NCI-H2171 treated with DMSO at 0.1 percent for 48 hours (cell line): ENCODE results near the gene APP.
"Not testable (repeated sequence)": the region's sequence is repeated elsewhere in the genome, so short reads cannot be mapped to it uniquely, and the experiment has no call there.

ENCODE experiments used
- DNase-seq: peaks from one replicate; lab custom pipeline; 2025; lab: John Stamatoyannopoulos, UW

APP gene

DNA sequence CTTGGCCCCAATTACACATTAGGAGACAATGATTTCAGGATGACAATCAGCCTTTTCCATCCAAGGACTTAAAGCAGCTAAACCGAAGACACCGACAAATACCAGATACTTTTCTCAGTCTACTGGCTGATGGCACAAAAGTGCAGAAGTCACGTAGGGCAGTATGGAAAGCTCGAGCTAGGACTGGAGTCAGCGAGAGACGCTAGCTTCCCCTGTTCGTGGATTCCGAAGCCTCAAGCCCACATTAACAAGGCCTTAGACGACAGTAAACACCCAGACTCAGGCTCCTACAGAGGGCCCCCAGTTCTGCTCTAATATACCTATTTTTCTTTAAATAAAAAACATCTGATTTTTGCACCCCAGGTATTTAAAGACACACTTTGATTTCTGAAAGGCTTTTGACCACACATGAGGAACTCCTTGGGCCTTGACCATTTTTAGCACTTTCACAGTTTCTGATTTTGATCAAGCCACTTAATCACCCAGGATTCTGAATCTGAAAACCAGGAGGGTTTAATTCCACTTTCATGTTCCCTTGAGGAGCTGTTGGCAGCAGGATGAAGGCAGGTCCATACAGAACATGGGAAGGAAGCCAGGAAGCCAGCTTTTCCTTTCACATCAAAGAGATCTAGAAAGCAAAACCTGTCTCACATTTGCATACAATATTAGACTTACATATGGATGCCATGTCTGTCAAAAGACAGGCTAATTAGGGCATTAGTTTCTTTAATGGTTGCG is 231.7 kb downstream of the APP start:
- peak; percentile 76 for DNase-seq

DNA sequence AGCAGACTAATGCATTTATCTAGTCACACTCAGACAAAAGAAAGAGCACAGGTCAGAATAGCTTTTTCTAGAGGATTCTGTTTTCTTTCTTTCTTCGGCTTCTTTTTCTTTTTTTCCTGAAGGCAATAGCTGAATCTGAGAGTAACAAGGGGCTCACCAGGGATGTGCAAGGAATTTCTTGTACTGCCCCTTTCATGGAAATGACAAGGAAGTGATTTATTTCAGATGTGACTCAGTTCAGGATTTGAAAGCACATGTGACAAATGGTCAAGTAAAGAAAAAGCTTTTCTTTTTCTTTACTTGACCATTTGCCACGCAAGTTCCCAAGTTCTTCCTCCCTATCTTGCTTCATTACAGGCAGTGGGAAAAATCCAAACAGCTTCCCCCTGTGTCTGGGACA is 233.8 kb downstream of the APP start:
- DNase-seq: no peak

DNA sequence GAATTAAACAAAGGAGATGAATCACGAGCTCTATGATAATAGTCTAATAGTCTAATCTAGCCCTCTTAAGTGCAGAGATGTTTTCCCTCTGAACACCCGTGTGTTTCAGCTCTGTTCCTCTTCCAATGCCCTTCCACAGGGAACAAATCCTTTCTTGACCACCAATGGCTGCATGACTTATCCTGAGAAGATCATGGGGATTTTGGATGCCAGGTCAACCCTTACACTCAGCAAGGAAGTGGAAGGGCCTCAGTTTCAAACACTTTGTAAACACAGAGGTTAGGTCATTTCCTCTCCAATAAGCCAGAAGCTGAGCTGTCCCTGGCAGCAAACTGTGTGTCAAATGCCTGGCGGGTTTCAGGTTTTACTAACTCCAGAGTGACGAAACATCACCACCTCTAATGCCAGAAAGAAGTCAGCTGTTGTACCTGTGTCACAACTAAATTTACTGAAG is 235.8 kb downstream of the APP start:
- no peak for DNase-seq

DNA sequence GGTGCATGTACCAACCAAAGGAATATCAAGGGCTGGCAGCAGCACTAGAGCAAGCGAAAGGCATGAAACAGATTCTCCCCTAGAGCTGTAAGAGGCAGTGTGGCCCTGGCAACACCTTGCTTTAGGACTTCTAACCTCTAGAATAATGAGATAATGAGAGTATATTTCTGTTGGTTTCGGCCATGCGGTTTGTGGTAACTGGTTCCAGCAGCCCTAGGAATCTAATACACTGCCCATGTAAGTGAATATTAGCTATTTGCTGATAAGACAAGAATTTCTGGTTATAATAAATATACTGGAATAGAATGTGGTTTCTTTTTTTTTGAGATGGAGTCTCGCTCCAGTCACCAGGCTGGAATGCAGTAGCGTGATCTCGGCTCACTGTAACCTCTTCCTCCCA is 236.4 kb downstream of the APP start:
- no peak for DNase-seq

DNA sequence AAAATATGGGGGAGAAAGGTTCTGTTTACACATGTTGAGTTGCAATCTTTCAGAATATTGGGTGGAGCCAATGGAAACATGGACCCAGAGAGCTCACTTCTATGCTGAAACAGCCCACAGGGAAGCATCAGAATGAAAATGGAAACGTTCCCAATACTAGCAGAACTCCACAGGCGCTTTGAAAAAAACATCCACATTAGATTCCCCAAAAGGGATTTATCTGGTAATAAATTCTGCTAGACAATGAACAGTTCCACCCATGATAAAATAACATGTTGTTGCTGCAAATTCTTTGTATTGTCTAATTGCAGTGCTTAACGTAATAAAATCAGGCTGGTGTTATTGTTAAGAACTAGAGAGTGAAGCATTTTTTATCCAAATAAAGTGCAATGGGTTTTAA is 238.8 kb downstream of the APP start:
- DNase-seq: no peak

DNA sequence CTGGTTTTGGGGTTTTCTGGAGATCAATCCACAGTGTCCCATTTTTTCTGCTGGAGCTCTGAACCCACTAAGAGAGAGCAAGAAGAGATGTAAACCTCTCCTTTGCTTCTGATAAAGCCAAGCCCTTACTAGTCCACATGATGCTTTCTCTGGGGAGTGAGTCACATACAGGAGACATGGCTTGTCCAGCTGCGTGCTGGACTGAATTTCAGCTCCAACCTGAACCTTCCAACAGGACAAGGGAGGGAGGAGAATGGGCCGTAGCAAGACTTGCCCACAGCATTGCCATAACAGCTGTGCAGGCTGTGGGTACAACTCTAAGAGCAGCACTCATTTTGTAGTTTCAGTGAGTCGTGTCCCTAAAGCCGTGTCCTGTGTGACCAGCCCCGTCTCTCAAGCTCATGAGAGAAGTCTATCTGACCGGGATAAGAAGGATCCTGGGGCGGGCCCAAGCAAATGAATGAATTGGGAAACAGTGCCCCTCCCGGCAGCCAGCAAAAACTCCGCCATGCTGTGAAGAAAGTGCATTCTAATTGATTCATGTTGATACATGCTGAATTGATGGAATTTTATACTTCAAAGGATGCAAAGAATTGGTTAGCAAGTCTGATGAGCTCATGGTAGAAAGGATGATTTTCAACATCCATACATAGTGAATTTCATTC is 240.6 kb downstream of the APP start:
- no peak for DNase-seq

DNA sequence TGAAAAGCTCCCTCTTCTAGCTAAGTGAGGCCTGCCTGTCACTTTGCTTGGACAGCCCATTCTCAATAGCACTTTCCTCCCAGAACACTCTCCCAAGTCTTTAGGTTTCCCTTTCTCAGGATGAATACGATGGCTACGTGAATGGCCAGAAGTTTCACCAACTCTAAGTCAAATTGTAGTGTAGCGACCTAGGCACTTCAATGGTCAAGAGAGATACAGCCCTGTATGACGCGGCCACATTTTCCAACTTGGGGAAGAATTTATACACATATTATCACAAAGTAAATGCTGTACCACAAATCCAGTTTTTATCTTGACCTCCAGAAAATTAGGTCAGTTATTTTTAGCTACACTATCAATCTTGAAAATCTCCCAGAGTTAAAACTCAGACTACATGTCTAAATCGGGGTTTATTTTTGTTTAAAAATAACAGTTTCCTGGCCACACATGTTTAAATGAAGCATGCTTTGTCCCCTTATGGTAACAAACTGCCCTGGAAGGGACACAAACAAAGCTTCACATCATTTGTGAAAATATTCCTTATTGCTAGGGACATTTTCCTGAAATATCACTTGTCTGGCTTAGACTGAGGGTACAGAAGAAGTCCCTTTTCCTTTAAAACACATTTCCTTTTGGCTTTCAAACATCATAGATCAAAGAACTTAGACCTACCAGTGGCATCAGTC is 243.2 kb downstream of the APP start:
- DNase-seq: no peak

DNA sequence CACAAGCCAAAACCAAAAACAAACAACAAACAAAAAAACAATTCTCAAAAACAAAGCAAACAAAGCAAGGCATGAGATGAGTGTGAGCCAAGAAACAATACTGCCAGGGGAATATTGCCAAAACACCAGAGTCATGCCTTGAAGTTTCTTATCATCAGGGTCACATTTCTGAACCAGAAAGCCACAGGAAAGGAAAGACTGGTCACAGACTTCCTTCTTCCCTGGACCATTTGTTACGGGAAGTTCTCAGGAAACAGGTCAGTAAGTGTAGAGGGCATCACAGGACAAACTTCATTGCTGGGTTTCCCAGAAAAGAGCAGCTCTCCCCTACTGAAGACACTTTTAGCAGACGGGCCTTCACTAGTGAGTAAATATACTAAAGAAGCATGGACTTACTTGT is 244.6 kb downstream of the APP start:
- no peak for DNase-seq

DNA sequence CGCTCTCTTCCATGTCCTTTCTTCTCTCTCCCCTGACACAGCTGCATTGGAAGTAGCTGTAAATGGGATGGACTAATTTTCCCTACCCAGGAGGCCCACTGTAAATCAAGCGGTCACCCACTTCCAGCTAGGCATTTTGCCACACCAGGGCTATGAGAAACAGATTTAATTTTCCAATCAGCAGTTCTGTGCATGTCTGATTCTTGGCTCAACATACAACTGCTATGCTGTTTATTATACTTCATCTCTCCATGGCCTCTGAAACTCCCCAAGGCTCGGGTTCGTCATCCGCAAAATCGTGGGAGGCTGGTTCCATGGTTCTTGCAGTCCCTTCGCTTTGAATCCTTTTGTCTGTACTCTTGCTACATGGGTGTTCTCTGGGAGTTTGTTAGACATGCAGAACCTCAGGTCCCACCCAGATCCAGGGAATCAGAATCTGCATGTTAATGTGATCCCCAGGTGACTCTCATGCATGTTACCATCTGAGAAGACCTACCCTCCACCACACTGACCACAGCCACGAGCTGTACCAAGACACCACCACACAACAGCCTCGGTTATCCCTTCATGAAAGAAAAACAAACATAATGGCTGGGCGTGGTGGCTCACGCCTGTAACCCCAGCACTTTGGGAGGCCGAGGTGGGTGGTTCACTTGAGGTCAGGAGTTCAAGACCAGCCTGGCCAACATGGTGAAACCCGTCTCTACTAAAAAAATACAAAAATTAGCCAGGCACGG is 245.3 kb downstream of the APP start:
- no peak for DNase-seq

DNA sequence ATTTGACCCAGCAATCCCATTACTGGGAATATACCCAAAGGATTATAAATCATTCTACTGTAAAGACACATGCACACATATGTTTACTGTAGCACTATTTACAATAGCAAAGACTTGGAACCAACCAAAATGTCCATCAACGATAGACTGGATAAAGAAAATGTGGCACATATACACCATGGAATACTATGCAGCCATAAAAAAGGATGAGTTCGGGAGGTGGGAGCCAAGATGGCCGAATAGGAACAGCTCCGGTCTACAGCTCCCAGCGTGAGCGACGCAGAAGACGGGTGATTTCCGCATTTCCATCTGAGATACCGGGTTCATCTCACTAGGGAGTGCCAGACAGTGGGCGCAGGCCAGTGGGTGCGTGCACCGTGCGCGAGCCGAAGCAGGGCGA is 252.4 kb downstream of the APP start:
- DNase-seq: not testable (repeated sequence)

DNA sequence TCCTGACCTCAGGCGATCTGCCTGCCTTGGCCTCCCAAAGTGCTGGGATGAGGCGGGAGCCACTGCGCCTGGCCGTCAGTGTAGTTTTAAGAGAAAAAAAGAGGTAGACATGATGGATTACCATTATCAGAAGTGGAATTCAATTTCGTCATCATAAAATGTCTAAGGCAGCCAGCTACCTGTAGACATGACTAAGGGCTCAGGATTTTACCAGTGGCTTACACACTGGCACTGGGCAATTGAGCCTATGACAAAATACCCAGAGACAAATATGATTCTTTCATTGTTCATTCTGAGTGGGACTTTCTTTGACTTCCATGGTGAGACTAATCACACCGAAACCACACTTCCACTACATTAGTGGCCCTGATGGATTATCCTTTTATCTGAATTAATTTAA is 254.3 kb downstream of the APP start:
- no peak for DNase-seq

DNA sequence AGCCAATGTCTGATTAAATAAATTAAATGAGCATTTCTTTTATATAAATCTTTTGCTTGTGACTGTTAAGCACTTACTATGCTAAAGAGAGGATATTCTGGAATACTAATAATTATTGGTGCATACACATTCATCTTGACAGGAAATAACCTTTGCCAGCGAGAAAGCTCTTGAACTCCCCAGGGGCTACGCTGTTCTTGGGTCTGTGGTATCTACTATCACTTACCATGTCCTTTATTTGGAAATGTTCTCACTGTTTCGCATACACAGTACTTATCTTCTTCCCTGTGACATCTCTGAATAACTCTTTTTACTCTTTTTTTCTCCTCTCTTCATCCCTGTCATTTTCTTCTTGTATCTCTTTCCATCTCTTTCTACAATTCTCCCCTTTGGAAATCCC is 257.1 kb downstream of the APP start:
- no peak for DNase-seq

DNA sequence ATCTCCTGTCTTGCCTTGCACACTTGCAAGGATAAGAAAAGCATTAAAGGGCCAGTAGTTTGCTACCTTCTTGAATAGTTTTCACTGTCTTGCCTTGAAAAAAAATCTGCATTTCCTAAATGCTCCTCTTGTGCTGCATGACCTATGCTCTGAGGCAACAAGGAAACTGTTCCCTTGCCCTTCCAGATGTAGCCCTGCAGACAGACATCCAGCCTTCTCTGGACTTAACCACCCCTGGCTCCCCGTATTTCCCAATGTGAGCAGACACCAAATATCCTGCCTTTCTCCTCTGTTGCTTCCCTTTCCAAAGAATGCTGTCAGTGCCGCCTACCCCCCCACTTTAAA is 258.2 kb downstream of the APP start:
- DNase-seq: no peak

DNA sequence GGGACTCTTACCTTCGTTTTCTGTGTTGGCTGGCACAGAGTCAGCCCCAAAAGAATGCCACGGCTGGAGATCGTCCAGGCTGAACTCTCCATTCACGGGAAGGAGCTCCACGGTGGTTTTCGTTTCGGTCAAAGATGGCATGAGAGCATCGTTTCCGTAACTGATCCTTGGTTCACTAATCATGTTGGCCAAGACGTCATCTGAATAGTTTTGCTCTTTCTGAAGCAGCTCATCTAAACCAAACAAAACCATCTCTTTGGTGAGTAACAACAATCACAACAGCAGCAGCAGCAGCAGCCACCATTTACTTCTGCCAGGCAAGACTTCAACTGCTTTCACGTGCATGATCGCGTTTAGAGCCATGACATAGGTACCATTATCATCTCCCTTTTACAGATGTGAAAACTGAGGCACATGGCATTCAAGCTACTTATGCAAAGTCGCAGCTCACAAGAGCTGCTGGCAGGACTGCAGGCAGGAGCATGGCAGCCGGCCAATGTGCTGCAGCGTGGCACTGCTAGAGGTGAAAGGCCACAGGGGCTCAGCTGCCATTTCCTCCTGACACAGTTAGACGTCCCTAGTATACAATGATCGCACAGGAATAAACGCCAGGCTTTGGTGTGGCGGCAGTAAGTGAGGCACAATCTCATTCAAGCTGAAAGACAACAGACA is 258.7 kb downstream of the APP start:
- DNase-seq: no peak

DNA sequence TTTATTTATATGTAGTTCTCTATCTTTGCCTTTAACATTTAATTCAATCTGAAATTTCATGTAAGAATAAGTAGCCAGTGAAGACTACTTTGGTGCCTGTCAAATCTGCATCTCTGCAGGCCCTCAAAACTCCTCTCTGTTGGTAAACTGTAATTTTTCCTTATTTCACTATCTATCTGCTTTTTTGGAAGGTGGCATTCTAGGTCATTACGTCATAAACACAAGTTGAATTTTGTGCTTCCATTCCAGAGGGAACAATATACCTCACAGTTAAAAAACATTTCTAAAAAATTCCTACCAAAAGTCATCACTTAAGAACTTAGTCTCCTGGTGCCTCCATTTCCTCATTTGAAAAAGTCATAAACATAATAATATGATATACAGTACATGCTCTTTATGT is 259.8 kb downstream of the APP start:
- no peak for DNase-seq

DNA sequence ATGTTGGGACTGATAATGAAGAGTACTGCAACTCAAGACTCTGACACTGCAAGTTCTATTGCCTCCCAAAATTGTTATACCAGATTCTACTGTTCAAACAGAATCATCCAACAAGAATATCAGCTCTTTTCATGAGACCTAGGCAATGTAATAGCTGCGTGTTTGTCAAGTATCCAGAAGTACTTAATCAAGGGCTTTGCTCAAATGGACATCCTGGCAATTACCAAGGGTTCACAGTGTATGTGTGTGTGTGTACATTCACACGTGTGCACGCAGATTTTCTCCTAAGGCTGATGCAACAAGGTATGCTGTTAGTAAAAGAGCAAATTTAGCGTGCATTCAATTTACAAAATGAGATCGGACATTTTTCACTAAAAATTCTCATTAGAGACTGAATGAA is 261.2 kb downstream of the APP start:
- no peak for DNase-seq

DNA sequence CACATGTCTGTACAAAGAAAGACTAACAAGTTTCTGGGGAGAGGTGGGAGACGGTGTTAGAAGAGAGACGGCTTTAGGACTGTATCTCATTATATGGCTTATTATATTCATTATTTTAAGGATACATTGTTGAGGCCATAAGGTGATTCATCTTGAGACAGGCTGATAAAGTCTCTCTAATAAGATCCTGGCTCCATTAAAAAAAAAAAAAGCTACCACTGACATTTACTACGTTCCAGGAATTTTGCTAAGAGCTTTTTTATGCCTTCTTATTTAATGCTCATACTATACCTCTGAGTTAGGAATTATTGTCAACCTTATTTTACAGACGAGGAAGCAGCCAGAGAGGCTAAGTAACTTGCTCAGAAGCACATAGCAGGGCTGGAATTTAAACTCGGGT is 262.1 kb downstream of the APP start:
- no peak for DNase-seq

DNA sequence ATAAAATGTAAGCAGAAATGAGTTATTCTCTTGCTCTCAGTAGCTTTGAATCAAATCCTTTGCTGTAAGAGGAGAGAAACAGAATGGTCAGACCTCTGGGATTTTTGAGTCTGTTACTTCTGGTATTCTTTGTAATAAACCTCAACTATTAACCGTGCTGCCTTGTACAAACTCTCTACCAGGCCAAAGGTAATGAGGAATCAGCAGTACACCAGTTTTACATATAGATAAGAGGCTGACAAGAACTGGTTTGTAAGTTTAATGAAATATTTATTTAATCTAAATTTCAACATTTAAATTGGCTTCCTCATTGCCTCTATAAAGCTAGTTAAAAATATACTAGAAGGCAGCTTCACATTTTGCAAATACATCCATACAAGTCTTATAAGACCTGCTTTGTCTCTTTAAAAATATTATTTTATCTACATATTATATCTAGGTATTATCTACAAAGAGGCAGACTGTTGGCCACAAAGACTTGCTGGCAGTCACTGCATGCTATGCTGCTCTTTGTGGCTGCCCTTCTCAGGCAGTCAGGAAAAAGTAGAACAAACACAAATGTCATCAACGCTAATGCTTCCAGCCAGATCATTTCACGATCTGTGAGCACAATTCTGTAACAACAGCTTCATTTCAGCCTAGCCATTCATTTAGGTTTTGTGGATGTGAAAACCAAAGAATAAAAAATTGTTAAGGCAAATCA is 262.8 kb downstream of the APP start:
- no peak for DNase-seq

DNA sequence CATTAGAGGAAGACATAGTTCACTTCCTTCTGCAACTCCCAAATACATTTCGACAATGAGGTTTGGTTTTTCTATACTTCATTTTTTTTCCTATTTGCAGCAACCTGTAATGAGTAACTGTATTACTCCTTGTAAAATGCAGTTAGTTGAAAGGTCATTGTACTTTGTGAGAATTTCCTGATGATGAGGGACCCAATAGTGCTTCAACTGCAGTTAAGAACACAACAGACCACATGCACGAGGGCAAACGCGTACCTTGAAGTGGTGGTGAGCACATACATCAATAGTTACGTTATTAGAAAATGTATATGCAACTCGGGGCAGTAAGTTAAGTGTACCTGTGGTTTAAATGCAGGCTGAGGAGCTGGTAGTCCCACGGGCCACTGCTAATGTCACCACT is 264.0 kb downstream of the APP start:
- no peak for DNase-seq

DNA sequence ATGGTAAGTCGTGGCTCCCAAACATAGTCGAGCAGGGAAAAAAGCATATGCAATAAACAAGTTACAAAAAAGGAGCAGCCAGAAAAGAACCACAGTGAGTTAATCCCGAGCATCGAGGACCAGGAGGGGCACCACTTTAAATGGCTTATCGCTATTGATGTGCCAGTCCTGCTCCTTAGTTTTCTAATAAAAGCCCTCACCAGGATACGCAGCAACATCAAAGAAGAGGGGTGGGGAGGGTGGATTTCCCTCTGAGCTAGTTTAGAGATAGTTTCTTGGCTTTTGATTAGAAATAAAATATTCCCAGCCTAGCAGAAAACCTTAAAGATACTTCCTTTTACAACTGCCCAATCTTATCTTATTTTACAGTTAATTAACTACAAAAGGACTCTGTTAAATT is 265.4 kb downstream of the APP start:
- no peak for DNase-seq

DNA sequence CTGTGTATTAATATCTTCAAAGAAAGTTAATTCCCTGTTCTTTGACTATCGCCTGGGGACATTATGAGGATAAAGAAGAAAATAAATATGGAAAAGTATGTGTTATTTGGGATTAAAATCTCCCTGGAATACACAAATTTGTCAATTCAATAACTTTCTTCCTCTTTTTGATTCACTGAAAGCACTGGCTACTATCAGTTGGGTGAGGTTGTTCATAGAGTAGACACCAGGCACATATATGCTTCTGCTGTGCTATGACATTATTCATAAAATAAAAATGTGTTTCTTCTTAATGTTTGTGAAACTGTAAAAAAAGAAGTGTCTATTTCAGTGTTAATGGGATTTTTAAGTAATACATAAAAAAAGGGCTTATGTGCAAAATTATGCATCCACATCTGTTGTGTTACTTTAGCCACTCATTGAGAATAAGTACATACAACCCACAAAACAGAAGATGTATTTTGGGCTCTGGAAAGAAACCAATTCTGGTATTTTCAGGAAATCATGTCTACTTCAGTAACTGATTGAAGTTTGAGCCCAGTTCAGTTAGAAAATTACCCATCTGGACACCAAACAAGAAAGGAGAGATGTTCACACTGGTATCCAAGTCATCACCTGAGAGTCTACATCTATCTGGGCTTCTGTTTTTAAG is 266.4 kb downstream of the APP start:
- DNase-seq: no peak
